ENCODE results near the gene TRPV5.

DNA sequence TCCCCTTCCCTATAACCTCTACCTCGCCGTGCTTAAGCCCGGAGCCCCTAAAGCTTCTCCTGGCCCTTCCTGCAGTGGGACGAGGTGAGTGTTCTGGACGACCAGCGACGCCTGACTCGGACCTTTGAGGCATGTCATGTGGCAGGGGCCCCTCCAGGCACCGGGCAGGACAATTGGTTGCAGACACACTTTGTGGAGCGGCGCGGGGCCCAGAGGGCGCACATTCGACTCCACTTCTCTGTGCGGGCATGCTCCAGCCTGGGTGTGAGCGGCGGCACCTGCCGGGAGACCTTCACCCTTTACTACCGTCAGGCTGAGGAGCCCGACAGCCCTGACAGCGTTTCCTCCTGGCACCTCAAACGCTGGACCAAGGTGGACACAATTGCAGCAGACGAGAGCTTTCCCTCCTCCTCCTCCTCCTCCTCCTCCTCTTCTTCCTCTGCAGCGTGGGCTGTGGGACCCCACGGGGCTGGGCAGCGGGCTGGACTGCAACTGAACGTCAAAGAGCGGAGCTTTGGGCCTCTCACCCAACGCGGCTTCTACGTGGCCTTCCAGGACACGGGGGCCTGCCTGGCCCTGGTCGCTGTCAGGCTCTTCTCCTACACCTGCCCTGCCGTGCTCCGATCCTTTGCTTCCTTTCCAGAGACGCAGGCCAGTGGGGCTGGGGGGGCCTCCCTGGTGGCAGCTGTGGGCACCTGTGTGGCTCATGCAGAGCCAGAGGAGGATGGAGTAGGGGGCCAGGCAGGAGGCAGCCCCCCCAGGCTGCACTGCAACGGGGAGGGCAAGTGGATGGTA lies 69.5 kb downstream of the TRPV5 start:
- TF ChIP-seq, protein P1, sequence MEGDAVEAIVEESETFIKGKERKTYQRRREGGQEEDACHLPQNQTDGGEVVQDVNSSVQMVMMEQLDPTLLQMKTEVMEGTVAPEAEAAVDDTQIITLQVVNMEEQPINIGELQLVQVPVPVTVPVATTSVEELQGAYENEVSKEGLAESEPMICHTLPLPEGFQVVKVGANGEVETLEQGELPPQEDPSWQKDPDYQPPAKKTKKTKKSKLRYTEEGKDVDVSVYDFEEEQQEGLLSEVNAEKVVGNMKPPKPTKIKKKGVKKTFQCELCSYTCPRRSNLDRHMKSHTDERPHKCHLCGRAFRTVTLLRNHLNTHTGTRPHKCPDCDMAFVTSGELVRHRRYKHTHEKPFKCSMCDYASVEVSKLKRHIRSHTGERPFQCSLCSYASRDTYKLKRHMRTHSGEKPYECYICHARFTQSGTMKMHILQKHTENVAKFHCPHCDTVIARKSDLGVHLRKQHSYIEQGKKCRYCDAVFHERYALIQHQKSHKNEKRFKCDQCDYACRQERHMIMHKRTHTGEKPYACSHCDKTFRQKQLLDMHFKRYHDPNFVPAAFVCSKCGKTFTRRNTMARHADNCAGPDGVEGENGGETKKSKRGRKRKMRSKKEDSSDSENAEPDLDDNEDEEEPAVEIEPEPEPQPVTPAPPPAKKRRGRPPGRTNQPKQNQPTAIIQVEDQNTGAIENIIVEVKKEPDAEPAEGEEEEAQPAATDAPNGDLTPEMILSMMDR (conservative IDR thresholded peaks at IDR 0.05 in 1 of 2, IDR thresholded peaks at IDR 0.05 in 1 of 2; ENCODE audit: low read depth in 1 of 2, low read length in 2 of 2): no peak
- no peak for TF ChIP-seq EZH2 (IDR thresholded peaks at IDR 0.05; ENCODE audit: low read length, missing control alignments)

Measured in fibroblast of lung (primary cell).